Endothelial cell (in vitro differentiated cells): Measurements from ENCODE around the gene TAGLN2. TPM values are rescaled to one million over a fixed set of nuclear protein-coding genes. Genes with fewer than 3 reads are reported as not detected.

Experiments
- DNase-seq: peaks from one replicate; pipeline ENCODE4 v3.0.0; 2021; ENCODE audit warnings: low spot score
- H3K27ac Mint-ChIP-seq: one replicate; pipeline ENCODE4 v1.8.0; 2021; ENCODE audit warnings: mixed read lengths, inconsistent platforms; ENCODE audit not compliant: unreplicated experiment
- H3K27me3 Mint-ChIP-seq: one replicate; pipeline ENCODE4 v1.8.0; 2021; ENCODE audit warnings: mild to moderate bottlenecking, moderate library complexity, mixed read lengths, inconsistent platforms; ENCODE audit not compliant: unreplicated experiment
- H3K36me3 Mint-ChIP-seq: one replicate; pipeline ENCODE4 v1.8.0; 2021; ENCODE audit warnings: mild to moderate bottlenecking, low read depth, mixed read lengths, inconsistent platforms; ENCODE audit not compliant: unreplicated experiment
- H3K4me1 Mint-ChIP-seq: one replicate; pipeline ENCODE4 v1.8.0; 2021; ENCODE audit warnings: mild to moderate bottlenecking, mixed read lengths, inconsistent platforms; ENCODE audit not compliant: unreplicated experiment
- H3K4me3 Mint-ChIP-seq: one replicate; pipeline ENCODE4 v1.8.0; 2021; ENCODE audit warnings: mild to moderate bottlenecking, mixed read lengths, inconsistent platforms; ENCODE audit not compliant: unreplicated experiment
- H3K9me3 Mint-ChIP-seq: one replicate; pipeline ENCODE4 v1.8.0; 2021; ENCODE audit warnings: mixed read lengths, inconsistent platforms; ENCODE audit not compliant: unreplicated experiment
- CTCF ChIP-seq: fragments of 200-600 bp; sonication (generic); IDR thresholded peaks from one replicate; pipeline ENCODE4 v1.5.0; 2021; ENCODE audit warnings: antibody characterized with exemption; ENCODE audit not compliant: unreplicated experiment
- long read RNA-seq: library from polyadenylated mRNA; unstranded; transcript quantifications from one replicate; pipeline ENCODE4 v2.0.0, GENCODE V29; 2020; ENCODE audit not compliant: unreplicated experiment
- total RNA-seq: library from RNA; stranded (reverse); fragmentation: NEBNext Ultra II Directional; extraction: Animal tissue kit (Norgen Biotek cat#: 25700); gene quantifications from one replicate; pipeline ENCODE4 v1.2.1, GENCODE V29; 2021; ENCODE audit not compliant: unreplicated experiment

Gene TAGLN2
- total RNA-seq, result 95.2 TPM
- long read RNA-seq, transcript TAGLN2-203 (5 exons, 1,604 nt), result major isoform, 100 of 121 reads
- long read RNA-seq, partial matches to known transcripts, result 12 of 121 reads
- long read RNA-seq, other reads (novel, unspliced or antisense), result 7 of 121 reads

- H3K36me3 Mint-ChIP-seq, result peaks cover 23% of the 10 kb centered on the region
- H3K27me3 Mint-ChIP-seq, result peaks cover 32% of the 10 kb centered on the region
- H3K4me3 Mint-ChIP-seq, result peak within 1 kb of the TSS; percentile 94
- peak within 1 kb of the TSS; percentile 100 for H3K27ac Mint-ChIP-seq
- peaks cover 3% of the 10 kb centered on the region for H3K9me3 Mint-ChIP-seq
- no peak for TF ChIP-seq CTCF
- H3K4me1 Mint-ChIP-seq, result peaks cover 20% of the 10 kb centered on the region
- DNase-seq, result peak; percentile 80
These were observed at the start of gene TAGLN2 for GRCh38 chr1:159924791-159925718. TSS of gene TAGLN2 (minus strand) at chr1:159925507. CDS start at chr1:159920509, 4,998 bp downstream.

- no peaks in the 10 kb centered on the region for H3K36me3 Mint-ChIP-seq
- peaks cover 4% of the 10 kb centered on the region for H3K4me1 Mint-ChIP-seq
- H3K9me3 Mint-ChIP-seq, result no peaks in the 10 kb centered on the region
- no peak for TF ChIP-seq CTCF
- H3K27me3 Mint-ChIP-seq, result peaks cover 10% of the 10 kb centered on the region
- no peak overlapping the region for H3K27ac Mint-ChIP-seq
- DNase-seq, result no peak
- no peak overlapping the region for H3K4me3 Mint-ChIP-seq
These were observed 49.2 kb upstream of the TAGLN2 start for GRCh38 chr1:159974350-159974965.

- peaks cover 4% of the 10 kb centered on the region for H3K4me1 Mint-ChIP-seq
These were observed 48.1 kb upstream of the TAGLN2 start for GRCh38 chr1:159973350-159973940.

GRCh38 chr1:159972443-159973205 is 47.3 kb upstream of the TAGLN2 start:
- H3K27ac Mint-ChIP-seq, result no peak overlapping the region
- H3K4me1 Mint-ChIP-seq, result peaks cover 4% of the 10 kb centered on the region

More at GRCh38 chr1:159973350-159973940, 48.1 kb upstream of the TAGLN2 start:
- no peaks in the 10 kb centered on the region for H3K9me3 Mint-ChIP-seq
- H3K36me3 Mint-ChIP-seq, result no peaks in the 10 kb centered on the region
- no peak overlapping the region for H3K4me3 Mint-ChIP-seq
- no peak overlapping the region for H3K27ac Mint-ChIP-seq
- TF ChIP-seq CTCF, result no peak
- peaks cover 10% of the 10 kb centered on the region for H3K27me3 Mint-ChIP-seq
- DNase-seq, result no peak

More at GRCh38 chr1:159972443-159973205, 47.3 kb upstream of the TAGLN2 start:
- Mint-ChIP-seq H3K36me3 (no peaks in the 10 kb centered on the region), H3K27me3 (peaks cover 7% of the 10 kb centered on the region), H3K9me3 (no peaks in the 10 kb centered on the region), H3K4me3 (no peak overlapping the region)
- no peak for DNase-seq
- TF ChIP-seq CTCF, result no peak
